Right lobe of liver (tissue), 6 donors: Measurements from ENCODE around the gene ADCY5. TPM values are rescaled to one million over a fixed set of nuclear protein-coding genes. Genes with fewer than 3 reads are reported as not detected.
"Not testable (repeated sequence)": the region's sequence is repeated elsewhere in the genome, so short reads cannot be mapped to it uniquely, and the experiment has no call there.

Source experiments
- ATAC-seq, 4 donors: fragments of 200-7000 bp; cut with Tn5 transposase; one replicate each; pipeline ENCODE4 v1.9.1; 2020; ENCODE audit warnings: mild to moderate bottlenecking in 4 of 4, moderate library complexity in 4 of 4
- DNase-seq, 3 donors: peaks; one replicate each; pipeline ENCODE4 v3.0.0-alpha.2; 2020
- H3K27ac ChIP-seq, 3 donors: fragments of 200-600 bp; one replicate each; pipeline ENCODE4 v1.8.0; 2022
- H3K27me3 ChIP-seq, 2 donors: fragments of 200-600 bp; one replicate each; pipeline ENCODE4 v1.8.0; 2022
- H3K36me3 ChIP-seq, 4 donors: fragments of 200-600 bp; sonication (generic) in 1 of 4; one replicate each; pipeline versions ENCODE4 v1.5.1 to v1.8.0; 2017 to 2022; ENCODE audit warnings: control low read depth in 1 of 4
- H3K4me1 ChIP-seq, 4 donors: fragments of 200-600 bp; sonication (generic) in 1 of 4; one replicate each; pipeline versions ENCODE4 v1.5.1 to v1.8.0; 2017 to 2022; ENCODE audit warnings: control low read depth in 1 of 4
- H3K4me3 ChIP-seq, 3 donors: fragments of 200-600 bp; one replicate each; pipeline ENCODE4 v1.8.0; 2022
- H3K9me3 ChIP-seq, 4 donors: fragments of 200-600 bp; sonication (generic) in 1 of 4; one replicate each; pipeline versions ENCODE4 v1.5.1 to v1.8.0; 2017 to 2022; ENCODE audit warnings: control low read depth in 1 of 4
- POLR2A ChIP-seq: fragments of 450-650 bp; IDR thresholded peaks from one replicate; pipeline ENCODE4 v1.6.1; 2017; ENCODE audit warnings: antibody characterized with exemption, mild to moderate bottlenecking
- WGBS: methylation state at CpG from one replicate; pipeline ENCODE4 v1.1.6; 2018; ENCODE audit warnings: low coverage, low lambda C conversion rate; ENCODE audit not compliant: insufficient coverage; ENCODE audit errors: missing lambda C conversion rate; 5-methylcytosine and 5-hydroxymethylcytosine counted together
- intact Hi-C, 2 donors: fragments of 100-400 bp; cut with DNase I; formaldehyde crosslinking; loops; one replicate each; pipeline versions ENCODE4 v1.11.2 to v1.14.1; 2022
- total RNA-seq, 6 experiments: library from RNA; depleted of rRNA in 2 of 6; stranded (reverse); fragments of >200 nt in 2 of 6; fragmentation: NEBNext Ultra II Directional in 3 of 6; extraction: Animal tissue kit (Norgen Biotek cat#: 25700) in 3 of 6; gene quantifications; one replicate each; pipeline versions ENCODE4 v1.1.0 to v1.2.4, GENCODE V29; 2016 to 2023
- TF ChIP-seq, protein P1 (sequence below), 4 donors: fragments of 200-600 bp in 3 of 4; fragments of 450-650 bp in 1 of 4; IDR thresholded peaks; one replicate each; pipeline versions ENCODE4 v1.5.1 to v1.8.0; 2016 to 2022; ENCODE audit warnings: antibody characterized with exemption in 4 of 4, mild to moderate bottlenecking in 2 of 4
- donor health status: DM: no; HTN: yes; CAD: no.
- donor health status: DM: no; HTN: no; CAD: no.
- donor health status: DM: no; HTN: no; CAD: no.
- donor health status: DM: no; HTN: yes; CAD: no.
- donor health status: DM: no; HTN: yes; CAD: no.

Gene ADCY5
- total RNA-seq, 6 experiments from 2014 or later: 1.9 to 3.7 (median 2.7) TPM

DNA sequence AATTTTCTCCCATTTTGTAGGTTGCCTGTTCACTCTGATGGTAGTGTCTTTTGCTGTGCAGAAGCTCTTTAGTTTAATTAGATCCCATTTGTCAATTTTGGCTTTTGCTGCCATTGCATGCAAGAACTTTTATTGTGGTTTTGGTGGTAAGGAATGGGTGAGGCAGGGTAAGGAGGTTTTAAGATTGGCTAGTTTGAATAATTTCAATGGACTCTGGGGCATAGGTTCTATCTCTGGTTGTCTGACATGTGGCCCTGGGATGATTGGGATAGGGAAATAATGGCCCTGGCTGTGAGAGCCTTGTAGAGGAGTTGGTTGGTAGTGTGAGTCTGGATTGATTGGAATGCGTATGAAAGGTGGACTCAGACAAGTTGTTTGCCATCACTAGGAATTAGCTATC is 209.1 kb downstream of the ADCY5 start:
- Histone ChIP-seq H3K36me3 (no peaks in the 10 kb centered on the region), H3K4me1 (peaks cover 0 to 4% (median 2%) of the 10 kb centered on the region in 4 donors), H3K4me3 (no peak overlapping the region), H3K27ac (no peak overlapping the region), H3K9me3 (no peaks in the 10 kb centered on the region), H3K27me3 (no peaks in the 10 kb centered on the region)
- no peak for TF ChIP-seq POLR2A
- TF ChIP-seq, protein P1, sequence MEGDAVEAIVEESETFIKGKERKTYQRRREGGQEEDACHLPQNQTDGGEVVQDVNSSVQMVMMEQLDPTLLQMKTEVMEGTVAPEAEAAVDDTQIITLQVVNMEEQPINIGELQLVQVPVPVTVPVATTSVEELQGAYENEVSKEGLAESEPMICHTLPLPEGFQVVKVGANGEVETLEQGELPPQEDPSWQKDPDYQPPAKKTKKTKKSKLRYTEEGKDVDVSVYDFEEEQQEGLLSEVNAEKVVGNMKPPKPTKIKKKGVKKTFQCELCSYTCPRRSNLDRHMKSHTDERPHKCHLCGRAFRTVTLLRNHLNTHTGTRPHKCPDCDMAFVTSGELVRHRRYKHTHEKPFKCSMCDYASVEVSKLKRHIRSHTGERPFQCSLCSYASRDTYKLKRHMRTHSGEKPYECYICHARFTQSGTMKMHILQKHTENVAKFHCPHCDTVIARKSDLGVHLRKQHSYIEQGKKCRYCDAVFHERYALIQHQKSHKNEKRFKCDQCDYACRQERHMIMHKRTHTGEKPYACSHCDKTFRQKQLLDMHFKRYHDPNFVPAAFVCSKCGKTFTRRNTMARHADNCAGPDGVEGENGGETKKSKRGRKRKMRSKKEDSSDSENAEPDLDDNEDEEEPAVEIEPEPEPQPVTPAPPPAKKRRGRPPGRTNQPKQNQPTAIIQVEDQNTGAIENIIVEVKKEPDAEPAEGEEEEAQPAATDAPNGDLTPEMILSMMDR (IDR thresholded peaks at IDR 0.05): no peak
- no peak for ATAC-seq
- intact Hi-C loops: no loop called here
- 86% methylated on average over 1 of the region's 1 CpG for WGBS
- no peak for DNase-seq

DNA sequence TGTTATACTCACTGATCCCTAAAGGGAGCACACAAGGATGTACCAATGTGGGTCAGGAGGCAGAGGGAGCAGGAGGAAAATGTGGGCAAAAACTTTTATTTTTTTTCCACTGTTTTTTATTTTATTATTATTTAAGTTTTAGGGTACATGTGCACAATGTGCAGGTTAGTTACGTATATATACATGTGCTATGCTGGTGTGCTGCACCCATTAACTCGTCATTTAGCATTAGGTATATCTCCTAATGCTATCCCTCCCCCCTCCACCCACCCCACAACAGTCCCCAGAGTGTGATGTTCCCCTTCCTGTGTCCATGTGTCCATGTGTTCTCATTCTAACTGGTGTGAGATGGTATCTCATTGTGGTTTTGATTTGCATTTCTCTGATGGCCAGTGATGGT is 209.7 kb downstream of the ADCY5 start:
- 95% methylated on average over 2 of the region's 2 CpGs for WGBS
- H3K36me3 ChIP-seq, H3K27me3 ChIP-seq, H3K9me3 ChIP-seq, H3K27ac ChIP-seq, intact Hi-C loops, DNase-seq, H3K4me3 ChIP-seq, ATAC-seq, H3K4me1 ChIP-seq: not testable (repeated sequence)

DNA sequence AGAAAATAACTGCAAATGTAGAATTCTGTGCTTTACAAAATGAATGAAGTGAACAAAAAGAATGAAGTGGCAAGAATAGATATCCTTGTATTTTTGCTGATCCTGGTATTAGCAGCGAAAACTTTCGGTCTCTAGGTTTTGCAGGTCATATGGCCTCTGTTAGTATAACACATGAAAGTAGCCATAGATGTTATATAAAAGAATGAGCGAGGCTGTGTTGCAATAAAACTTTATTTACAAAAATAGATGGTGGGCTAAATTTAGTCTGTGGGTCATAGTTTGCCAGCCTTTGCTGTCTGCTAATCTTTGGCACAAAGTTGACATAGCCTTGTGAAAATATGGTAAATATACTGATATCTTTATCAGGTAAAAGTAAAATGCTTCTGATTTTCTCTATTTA is 212.0 kb downstream of the ADCY5 start:
- Histone ChIP-seq H3K36me3 (peaks cover 0 to 3% (median 0%) of the 10 kb centered on the region in 4 donors), H3K27me3 (no peaks in the 10 kb centered on the region), H3K9me3 (no peaks in the 10 kb centered on the region), H3K4me3 (no peak overlapping the region), H3K27ac (no peak overlapping the region), H3K4me1 (no peaks in the 10 kb centered on the region)
- no peak for TF ChIP-seq POLR2A
- TF ChIP-seq, protein P1 (IDR thresholded peaks at IDR 0.05): no peak
- no peak for ATAC-seq
- intact Hi-C loops: no loop called here
- DNase-seq: no peak
- WGBS: 90% methylated on average over 3 of the region's 3 CpGs

Other genes starting within 250 kb of the ADCY5 start
- 10 to 100 TPM in 4 of 6 experiments, 1 to 10 TPM in 2; 7.5 to 24.9 (median 11.0) TPM for gene SEC22A, start 247.1 kb downstream of the ADCY5 start, total RNA-seq
- 10 to 100 TPM; 23.0 to 39.8 (median 27.2) TPM for gene HACD2, start 136.0 kb upstream of the ADCY5 start, total RNA-seq